GM12878 (cell line): ENCODE data around the gene OTOF. TPM values are rescaled to one million over a fixed set of nuclear protein-coding genes. Genes with fewer than 3 reads are reported as not detected.

Experiments
- ATAC-seq: fragments of 200-7000 bp; cut with Tn5 transposase; 3 replicates; pipeline ENCODE4 v1.9.1; 2020; ENCODE audit warnings: mild to moderate bottlenecking, moderate library complexity
- BruUV-seq: library from RNA; stranded (reverse); fragments of 400-500 nt; replicated peaks from 2 replicates; lab custom pipeline; 2021; lab: Mats Ljungman, UMichigan
- CTCF ChIA-PET: fragments of 300-600 bp; sonication (Branson Sonifier 250); formaldehyde crosslinking; extraction: SDS; loops from one replicate; lab custom pipeline; 2021; ENCODE audit warnings: inconsistent platforms; lab: Yijun Ruan, JAX
- POLR2A ChIA-PET: fragments of 350-600 bp; formaldehyde crosslinking; extraction: SDS; loops from one replicate; lab custom pipeline; 2021; ENCODE audit warnings: inconsistent platforms; lab: Charles Lee
- RAD21 ChIA-PET: fragments of 300-600 bp; sonication (Branson Sonifier 250); formaldehyde crosslinking; loops from one replicate; lab custom pipeline; 2023; ENCODE audit warnings: antibody characterized with exemption; ENCODE audit not compliant: unreplicated experiment; lab: Charles Lee
- SMC1A ChIA-PET: fragments of 300-600 bp; sonication (Branson Sonifier 250); formaldehyde crosslinking; loops from one replicate; lab custom pipeline; 2023; ENCODE audit not compliant: unreplicated experiment, uncharacterized antibody; lab: Charles Lee
- DNase-seq: peaks from one replicate; pipeline ENCODE4 v3.0.0-alpha.2; 2011; ENCODE audit warnings: low read depth, low spot score
- FAIRE-seq: peaks from 3 replicates; lab custom pipeline; 2011; peaks lifted over from hg19 to GRCh38; lab: Jason Lieb, UNC
- H2AFZ ChIP-seq: 2 replicates; pipeline ENCODE4 v1.6.0; 2011; ENCODE audit warnings: low read depth, low read length, control low read depth; ENCODE audit not compliant: control insufficient read depth
- H3K27ac ChIP-seq: 2 replicates; pipeline ENCODE4 v1.5.1; 2011; ENCODE audit warnings: control low read depth; ENCODE audit not compliant: control insufficient read depth, insufficient read depth
- H3K27me3 ChIP-seq, 2 experiments: replicated peaks in 1 of 2; 2 replicates each; pipeline versions ENCODE4 v1.6.0 to v1.6.1; 2011; ENCODE audit warnings: low read length in 1 of 2; ENCODE audit not compliant: control insufficient read depth in 2 of 2, insufficient read depth in 2 of 2
- H3K36me3 ChIP-seq, 2 experiments: 2 replicates each; pipeline ENCODE4 v1.5.1; 2011; ENCODE audit warnings: low read length in 1 of 2; ENCODE audit not compliant: control insufficient read depth in 2 of 2, insufficient read depth in 2 of 2
- H3K4me1 ChIP-seq: 2 replicates; pipeline ENCODE4 v1.6.1; 2011; ENCODE audit warnings: mild to moderate bottlenecking, low read length, moderate library complexity, mixed read lengths; ENCODE audit not compliant: control insufficient read depth, insufficient read depth
- H3K4me2 ChIP-seq: 2 replicates; pipeline ENCODE4 v1.6.0; 2011; ENCODE audit warnings: control low read depth; ENCODE audit not compliant: control insufficient read depth, insufficient read depth
- H3K4me3 ChIP-seq: fragments of 200-600 bp; sonication (generic); 2 replicates; pipeline ENCODE4 v1.5.1; 2016
- H3K79me2 ChIP-seq: 2 replicates; pipeline ENCODE4 v1.6.0; 2011; ENCODE audit warnings: low read length; ENCODE audit not compliant: control insufficient read depth, insufficient read depth
- H3K9ac ChIP-seq: 2 replicates; pipeline ENCODE4 v1.8.0; 2011; ENCODE audit warnings: low read length, control low read depth, mixed read lengths; ENCODE audit not compliant: control insufficient read depth, insufficient read depth
- H3K9me3 ChIP-seq: replicated peaks from 3 replicates; pipeline ENCODE4 v1.5.1; 2011; ENCODE audit warnings: mild to moderate bottlenecking, low read length; ENCODE audit not compliant: control insufficient read depth, insufficient read depth
- H4K20me1 ChIP-seq: 2 replicates; pipeline ENCODE4 v1.6.0; 2011; ENCODE audit not compliant: control insufficient read depth, insufficient read depth
- CBFB ChIP-seq: IDR thresholded peaks from 2 replicates; pipeline ENCODE4 v1.6.1; 2016; ENCODE audit warnings: antibody characterized with exemption, low read depth
- CBX5 ChIP-seq: sonication (generic); IDR thresholded peaks from 2 replicates; pipeline ENCODE4 v1.6.1; 2016; ENCODE audit warnings: low read depth, moderate library complexity, mild to moderate bottlenecking, inconsistent platforms
- CEBPB ChIP-seq, 2 experiments: fragments of 150-350 bp in 1 of 2; IDR thresholded peaks; 2 replicates each; pipeline ENCODE4 v1.6.1; 2012 to 2014; ENCODE audit warnings: low read depth in 2 of 2, low read length in 2 of 2, borderline replicate concordance in 1 of 2, inconsistent platforms in 1 of 2
- RAD21 ChIP-seq: IDR thresholded peaks from 2 replicates; pipeline ENCODE4 v1.6.1; 2011; ENCODE audit warnings: mild to moderate bottlenecking, low read depth, low read length, moderate library complexity; ENCODE audit not compliant: insufficient read depth
- SMAD1 ChIP-seq: fragments of 450-650 bp; IDR thresholded peaks from 2 replicates; pipeline ENCODE4 v1.6.1; 2018; ENCODE audit warnings: mild to moderate bottlenecking, low read depth; ENCODE audit not compliant: partially characterized antibody
- STAT3 ChIP-seq: IDR thresholded peaks from 2 replicates; pipeline ENCODE4 v1.6.1; 2011; ENCODE audit warnings: low read depth, low read length, improper control_type of control experiment
- WGBS: methylation state at CpG from one replicate; pipeline ENCODE4 v1.1.6; 2016; ENCODE audit warnings: low lambda C conversion rate; ENCODE audit not compliant: insufficient replicate concordance, insufficient coverage; ENCODE audit errors: missing lambda C conversion rate; 5-methylcytosine and 5-hydroxymethylcytosine counted together
- in situ Hi-C: fragments of 300-500 bp; cut with MboI; formaldehyde crosslinking; loops from 9 replicates; pipeline ENCODE4 v1.14.3; 2018; ENCODE audit warnings: mixed read lengths
- intact Hi-C: fragments of 100-400 bp; cut with micrococcal nuclease; formaldehyde crosslinking; loops from one replicate; pipeline ENCODE4 v1.14.2; 2022; ENCODE audit not compliant: unreplicated experiment
- polyA plus RNA-seq, 11 experiments: library from polyadenylated mRNA; depleted of rRNA in 4 of 11; unstranded in 6 of 11; stranded (reverse) in 5 of 11; fragments of >200 nt; fragmentation: Nextera tagmentation in 4 of 11; fragmentation: Illumina TruSeq in 1 of 11; extraction: Ambion mirVana in 4 of 11; extraction: Trizol in 1 of 11; gene quantifications; 1 replicate in 1 of 11; 2 replicates in 10 of 11; pipeline versions ENCODE4 v1.2.1 to v1.2.3, GENCODE V29; 2011 to 2016; ENCODE audit warnings: inconsistent platforms in 2 of 11, missing spikeins in 2 of 11, low read depth in 1 of 11
- total RNA-seq, 4 experiments: library from RNA; depleted of rRNA in 3 of 4; stranded (reverse); fragments of >200 nt in 3 of 4; fragmentation: Illumina TruSeq in 1 of 4; extraction: Trizol in 1 of 4; gene quantifications; 2 replicates each; pipeline versions ENCODE4 v1.2.1 to v1.2.3, GENCODE V29; 2013 to 2021
- TF ChIP-seq, protein P1 (sequence below): fragments of 450-650 bp; conservative IDR thresholded peaks from 2 replicates; pipeline ENCODE4 v1.6.1; 2017; ENCODE audit warnings: mild to moderate bottlenecking, moderate library complexity

Gene OTOF
- total and polyA plus RNA-seq, 10 of the 15 experiments (the other 5 are each of a cell fraction or from before 2014, with no cell fraction given) = under 0.01 to 0.31 (median 0.07) TPM; not detected in 6

DNA sequence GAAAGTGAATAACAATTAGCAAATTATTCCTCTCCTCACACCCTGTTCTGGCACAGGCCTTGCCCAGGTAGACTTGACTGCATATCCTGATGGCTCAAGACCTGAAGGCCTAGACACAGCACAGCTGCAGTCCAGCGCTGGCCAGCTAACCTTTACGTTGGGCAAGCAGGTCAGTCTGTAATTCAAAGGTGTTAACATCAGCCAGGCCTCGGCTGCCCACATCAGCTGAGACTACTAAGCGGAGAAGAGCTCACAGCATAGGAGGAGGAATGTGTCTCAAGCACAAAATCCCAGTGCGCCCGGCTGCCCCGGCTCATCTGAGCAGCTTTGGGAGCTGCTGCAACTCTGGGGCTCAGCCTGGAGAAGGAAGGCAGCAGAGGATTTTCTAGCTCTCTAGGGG lies 33.5 kb upstream of the OTOF start:
- no TSS peak for BruUV-seq
- ChIA-PET RAD21 (no interaction called here), POLR2A (no interaction called here), CTCF (interaction anchor here (1.1 kb wide), 1 partner anchor 8 kb away, joined by 3 read pairs; no protein-coding TSS in a partner anchor), SMC1A (no interaction called here)
- Histone ChIP-seq H3K27ac (no peak overlapping the region), H4K20me1 (no peaks in the 10 kb centered on the region), H3K79me2 (no peaks in the 10 kb centered on the region), H3K4me1 (no peaks in the 10 kb centered on the region), H3K4me3 (no peak overlapping the region), H3K27me3 (peaks cover 3% of the 10 kb centered on the region in 2 experiments; a peak in 3 of 4 replicates), H3K36me3 (no peaks in the 10 kb centered on the region), H3K9me3 (no peaks in the 10 kb centered on the region), H3K4me2 (no peak overlapping the region)
- no peak for FAIRE-seq
- DNase-seq = no peak
- intact Hi-C loops (no loop called here), in situ Hi-C loops (no loop called here)
- ATAC-seq = no peak
- TF ChIP-seq SMAD1 (no peak), RAD21 (no peak), CBFB (no peak), CEBPB (IDR thresholded peaks at IDR 0.05; ENCODE audit: borderline replicate concordance in 1 of 2, low read depth in 2 of 2, low read length in 2 of 2) (no peak), CBX5 (no peak), STAT3 (no peak)
- TF ChIP-seq, protein P1, sequence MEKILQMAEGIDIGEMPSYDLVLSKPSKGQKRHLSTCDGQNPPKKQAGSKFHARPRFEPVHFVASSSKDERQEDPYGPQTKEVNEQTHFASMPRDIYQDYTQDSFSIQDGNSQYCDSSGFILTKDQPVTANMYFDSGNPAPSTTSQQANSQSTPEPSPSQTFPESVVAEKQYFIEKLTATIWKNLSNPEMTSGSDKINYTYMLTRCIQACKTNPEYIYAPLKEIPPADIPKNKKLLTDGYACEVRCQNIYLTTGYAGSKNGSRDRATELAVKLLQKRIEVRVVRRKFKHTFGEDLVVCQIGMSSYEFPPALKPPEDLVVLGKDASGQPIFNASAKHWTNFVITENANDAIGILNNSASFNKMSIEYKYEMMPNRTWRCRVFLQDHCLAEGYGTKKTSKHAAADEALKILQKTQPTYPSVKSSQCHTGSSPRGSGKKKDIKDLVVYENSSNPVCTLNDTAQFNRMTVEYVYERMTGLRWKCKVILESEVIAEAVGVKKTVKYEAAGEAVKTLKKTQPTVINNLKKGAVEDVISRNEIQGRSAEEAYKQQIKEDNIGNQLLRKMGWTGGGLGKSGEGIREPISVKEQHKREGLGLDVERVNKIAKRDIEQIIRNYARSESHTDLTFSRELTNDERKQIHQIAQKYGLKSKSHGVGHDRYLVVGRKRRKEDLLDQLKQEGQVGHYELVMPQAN = no peak
- TF ChIP-seq, all 136 proteins: peak for 0
- Histone ChIP-seq H2AFZ (no peak overlapping the region), H3K9ac (no peak overlapping the region)
- 10% methylated on average over 7 of the region's 7 CpGs for WGBS
